Urothelium cell line (cell line): Measurements from ENCODE around the gene IP6K3.

Experiments
- DNase-seq: peaks from one replicate; pipeline ENCODE4 v3.0.0; 2011; ENCODE audit warnings: low spot score, mixed read lengths
- FAIRE-seq: peaks from 2 replicates; lab custom pipeline; 2011; peaks lifted over from hg19 to GRCh38; lab: Jason Lieb, UNC

The IP6K3 gene

GRCh38 chr6:33744001-33744848, 2.5 kb downstream of the IP6K3 start:
- DNase-seq (peak; percentile 89), FAIRE-seq (peak; percentile 91)

GRCh38 chr6:33742837-33743236, 3.9 kb downstream of the IP6K3 start:
- DNase-seq (no peak), FAIRE-seq (no peak)

- DNase-seq (no peak), FAIRE-seq (no peak)
Measured at GRCh38 chr6:33742092-33742491, 4.6 kb downstream of the IP6K3 start.

GRCh38 chr6:33740794-33741193, 5.9 kb downstream of the IP6K3 start:
- no peak for DNase-seq
- FAIRE-seq, result no peak

GRCh38 chr6:33740204-33740608, 6.5 kb downstream of the IP6K3 start:
- no peak for DNase-seq

GRCh38 chr6:33739571-33739970, 7.1 kb downstream of the IP6K3 start:
- FAIRE-seq, result no peak
- no peak for DNase-seq

More at GRCh38 chr6:33740204-33740608, 6.5 kb downstream of the IP6K3 start:
- no peak for FAIRE-seq

GRCh38 chr6:33738879-33739278, 7.8 kb downstream of the IP6K3 start:
- DNase-seq, result no peak
- FAIRE-seq, result no peak

- FAIRE-seq, result no peak
- no peak for DNase-seq
Measured at GRCh38 chr6:33738153-33738552, 8.6 kb downstream of the IP6K3 start.

GRCh38 chr6:33737267-33738026, 9.3 kb downstream of the IP6K3 start:
- DNase-seq (no peak), FAIRE-seq (no peak)

GRCh38 chr6:33735216-33735615, 11.5 kb downstream of the IP6K3 start:
- FAIRE-seq (no peak), DNase-seq (no peak)

- DNase-seq (no peak), FAIRE-seq (no peak)
Measured at GRCh38 chr6:33733709-33734007, 13.0 kb downstream of the IP6K3 start.

- no peak for DNase-seq
- no peak for FAIRE-seq
Measured at GRCh38 chr6:33732817-33733708, 13.6 kb downstream of the IP6K3 start.

- FAIRE-seq, result no peak
- DNase-seq, result no peak
Measured at GRCh38 chr6:33732385-33732784, 14.3 kb downstream of the IP6K3 start.

GRCh38 chr6:33731751-33732282, 14.9 kb downstream of the IP6K3 start:
- DNase-seq, result no peak
- no peak for FAIRE-seq

- DNase-seq, result no peak
- FAIRE-seq, result no peak
Measured at GRCh38 chr6:33731035-33731434, 15.7 kb downstream of the IP6K3 start.

- FAIRE-seq (no peak), DNase-seq (no peak)
Measured at GRCh38 chr6:33730611-33731010, 16.1 kb downstream of the IP6K3 start.

- DNase-seq (no peak), FAIRE-seq (no peak)
Measured at GRCh38 chr6:33729059-33729458, 17.6 kb downstream of the IP6K3 start.

- DNase-seq (no peak), FAIRE-seq (no peak)
Measured at GRCh38 chr6:33728438-33728837, 18.3 kb downstream of the IP6K3 start.

- DNase-seq (no peak), FAIRE-seq (no peak)
Measured at GRCh38 chr6:33727932-33728331, 18.8 kb downstream of the IP6K3 start.

GRCh38 chr6:33727126-33727525, 19.6 kb downstream of the IP6K3 start:
- FAIRE-seq, result no peak
- DNase-seq, result no peak

GRCh38 chr6:33726696-33727095, 20.0 kb downstream of the IP6K3 start:
- FAIRE-seq (no peak), DNase-seq (no peak)
